ENCODE results near the gene ATG16L2. TPM values are rescaled to one million over a fixed set of nuclear protein-coding genes. Genes with fewer than 3 reads are reported as not detected.
A peak's percentile ranks its signal among the peaks of the same experiment; 100 is the strongest.

The ATG16L2 gene
- total and polyA plus RNA-seq, 9 of the 15 experiments (the other 6 are each of a cell fraction or from before 2014, with no cell fraction given), result 0.18 to 11.2 (median 6.2) TPM

DNA sequence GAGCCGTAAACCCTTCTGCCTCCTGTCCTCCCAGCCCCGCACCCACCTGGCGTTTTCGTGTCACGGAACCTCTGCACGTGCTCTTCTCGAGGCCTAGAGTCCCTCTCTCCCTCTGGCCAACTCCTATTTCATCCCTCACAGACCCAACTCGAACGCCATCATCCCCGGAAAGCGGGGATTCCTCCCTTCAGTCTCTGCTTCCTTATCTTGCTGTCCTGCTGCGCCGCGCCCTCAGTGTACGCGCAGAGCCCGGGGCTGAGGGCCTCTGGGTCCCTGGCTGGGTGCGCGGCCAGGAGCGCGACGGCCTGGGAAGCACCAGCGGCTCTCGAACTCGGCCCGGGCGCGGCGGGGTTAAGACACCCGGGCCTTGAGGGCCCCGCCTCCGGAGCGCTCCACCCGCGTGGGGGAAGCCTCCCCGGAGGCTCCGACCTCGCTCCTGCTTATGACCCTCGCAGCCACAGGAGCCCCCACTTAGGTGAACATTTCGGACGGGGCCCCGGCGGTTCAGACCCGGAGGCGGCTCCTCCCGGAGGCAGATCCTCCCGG, 398 bp upstream of the ATG16L2 start (continued):
- TF ChIP-seq MGA (IDR thresholded peaks at IDR 0.05) (peak; percentile 98), SIN3B (IDR thresholded peaks at IDR 0.05; ENCODE audit: low read depth) (no peak; the same call in 1 of the 2 replicates), ZNF165 (CRISPR knock-in tag; IDR thresholded peaks at IDR 0.05; ENCODE audit: borderline replicate concordance) (no peak; the same call in 1 of the 2 replicates), ZFP91 (CRISPR knock-in tag; IDR thresholded peaks at IDR 0.05) (no peak), POLR2AphosphoS5 (IDR thresholded peaks at IDR 0.05; ENCODE audit: control insufficient read depth, insufficient read depth, low read depth, low read length) (no peak), RFX7 (CRISPR knock-in tag; IDR thresholded peaks at IDR 0.05) (no peak), MCM2 (IDR thresholded peaks at IDR 0.05; ENCODE audit: low read depth) (no peak), TEAD2 (tag; IDR thresholded peaks at IDR 0.05) (no peak), NR4A1 (CRISPR knock-in tag; IDR thresholded peaks at IDR 0.05) (no peak), NR4A1 (tag; IDR thresholded peaks at IDR 0.05) (no peak), HDAC3 (IDR thresholded peaks at IDR 0.05; ENCODE audit: borderline replicate concordance, partially characterized antibody) (peak; percentile 74), HMGXB4 (CRISPR knock-in tag; IDR thresholded peaks at IDR 0.05) (no peak), POLR2B (IDR thresholded peaks at IDR 0.05; ENCODE audit: low read depth, partially characterized antibody) (peak; percentile 67), TARDBP (IDR thresholded peaks at IDR 0.05) (no peak)

Data from K562 (cell line).